ENCODE data around the gene IDI1. TPM values are rescaled to one million over a fixed set of nuclear protein-coding genes. Genes with fewer than 3 reads are reported as not detected.

Gene IDI1
- total RNA-seq, 2 experiments from 2014 or later = 44.6 to 47.1 TPM

- Mint-ChIP-seq H3K27ac (peak overlapping the region; percentile 96), H3K27me3 (no peaks in the 10 kb centered on the region), H3K9me3 (no peaks in the 10 kb centered on the region), H3K4me3 (peak overlapping the region; percentile 99), H3K36me3 (ENCODE audit: low read depth) (peaks cover 56% of the 10 kb centered on the region), H3K4me1 (peaks cover 82% of the 10 kb centered on the region)
- POLR2A ChIA-PET = interaction anchor here (1.0 kb wide), 1 partner anchor 9 kb away, joined by 3 read pairs; the partner anchor contains the start of gene IDI1
- CTCF ChIA-PET = no interaction called here
- no peak for DNase-seq
These were observed 9.1 kb upstream of the IDI1 start for GRCh38 chr10:1058017-1058416.

DNA sequence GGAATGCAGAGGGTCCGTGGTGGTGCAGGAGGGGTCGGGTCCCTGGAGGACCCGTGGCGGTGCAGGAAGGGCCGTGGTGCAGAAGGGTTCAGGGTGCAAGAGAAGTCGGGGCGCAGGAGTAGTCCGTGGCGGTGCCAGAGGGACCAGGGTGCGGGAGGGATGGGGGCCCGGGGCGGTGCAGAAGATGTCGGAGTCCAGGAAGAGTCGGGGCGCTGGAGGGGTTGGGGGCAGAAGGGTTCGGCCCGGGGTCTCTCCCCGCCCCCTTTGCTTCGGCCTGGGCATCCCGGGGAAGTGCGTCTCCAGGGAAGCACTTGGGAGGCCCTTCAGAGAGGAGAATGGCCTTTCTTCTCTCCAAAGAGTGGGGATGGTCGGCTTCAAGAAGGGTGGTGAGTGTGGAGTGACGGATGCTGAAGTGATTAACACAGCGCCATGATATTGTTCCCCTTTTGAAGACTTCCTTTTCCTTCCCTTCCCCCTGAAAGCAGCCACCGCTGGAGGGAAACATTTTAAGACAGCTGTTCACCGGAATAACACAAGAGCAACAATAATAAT, 8.3 kb upstream of the IDI1 start:
- Mint-ChIP-seq H3K36me3 (ENCODE audit: low read depth) (peaks cover 61% of the 10 kb centered on the region), H3K9me3 (no peaks in the 10 kb centered on the region), H3K27me3 (no peaks in the 10 kb centered on the region), H3K4me3 (peak overlapping the region; percentile 99), H3K27ac (peak overlapping the region; percentile 96), H3K4me1 (peaks cover 81% of the 10 kb centered on the region)
- ChIA-PET POLR2A (interaction anchor here (1.0 kb wide), 1 partner anchor 8 kb away, joined by 3 read pairs; the partner anchor contains the start of gene IDI1), CTCF (no interaction called here)
- no peak for DNase-seq

DNA sequence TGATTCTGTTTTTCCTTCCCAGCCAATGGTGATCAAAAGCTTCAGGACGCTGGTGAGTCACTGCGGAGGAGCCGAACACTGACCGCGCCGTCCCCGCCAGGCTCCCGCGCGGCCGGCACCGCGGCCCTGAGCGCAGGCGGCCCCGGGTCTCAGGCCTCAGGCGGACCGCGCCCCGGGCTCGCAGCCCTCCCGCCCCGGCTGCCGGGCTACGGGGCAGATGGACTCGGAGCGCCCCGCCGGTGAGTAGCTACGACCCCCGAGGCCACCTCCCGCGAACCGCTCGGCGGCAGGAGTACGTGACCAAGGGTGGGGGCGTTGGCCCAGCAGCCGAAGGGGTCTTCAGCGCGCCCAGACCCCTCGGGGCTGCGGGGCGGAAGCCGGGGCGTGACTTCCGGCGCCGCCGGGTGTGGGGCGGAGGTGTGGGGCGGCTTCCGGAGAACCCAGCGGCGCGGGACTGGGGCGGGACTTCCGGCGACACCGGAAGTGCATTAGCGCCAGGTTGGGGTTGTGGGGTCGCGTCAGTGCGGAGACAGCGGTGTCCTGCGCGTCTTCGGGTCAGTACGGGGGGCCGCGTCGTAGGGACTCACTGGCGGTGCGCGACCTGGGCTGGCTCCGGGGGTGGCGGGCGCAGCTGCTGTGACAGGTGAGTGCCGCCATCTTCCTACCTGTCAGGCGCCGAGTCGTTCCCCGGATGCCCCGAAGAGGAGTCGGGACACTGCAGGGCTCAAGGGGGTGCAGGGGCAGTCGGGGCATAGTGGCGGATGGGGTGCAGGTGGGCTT, 7.6 kb upstream of the IDI1 start, which contains the start of gene WDR37:
Gene WDR37 (plus strand): TSS at position 60 of the 780 bp plus-strand sequence. CDS start 15,771 bp downstream, outside the sequence.
- ChIA-PET CTCF (interaction anchor here (1.2 to 1.4 kb wide), 2 partner anchors 53 to 125 kb away, joined by 3 read pairs; partner anchors contain the start of gene LARP4B), POLR2A (no interaction called here)
- peaks cover 62% of the 10 kb centered on the region for H3K36me3 Mint-ChIP-seq (ENCODE audit: low read depth)
- H3K27me3 Mint-ChIP-seq = no peaks in the 10 kb centered on the region
- no peaks in the 10 kb centered on the region for H3K9me3 Mint-ChIP-seq
- H3K4me3 Mint-ChIP-seq = peak within 1 kb of the TSS; percentile 99
- peaks cover 80% of the 10 kb centered on the region for H3K4me1 Mint-ChIP-seq
- peak within 1 kb of the TSS; percentile 96 for H3K27ac Mint-ChIP-seq
- peak; percentile 86 for DNase-seq

DNA sequence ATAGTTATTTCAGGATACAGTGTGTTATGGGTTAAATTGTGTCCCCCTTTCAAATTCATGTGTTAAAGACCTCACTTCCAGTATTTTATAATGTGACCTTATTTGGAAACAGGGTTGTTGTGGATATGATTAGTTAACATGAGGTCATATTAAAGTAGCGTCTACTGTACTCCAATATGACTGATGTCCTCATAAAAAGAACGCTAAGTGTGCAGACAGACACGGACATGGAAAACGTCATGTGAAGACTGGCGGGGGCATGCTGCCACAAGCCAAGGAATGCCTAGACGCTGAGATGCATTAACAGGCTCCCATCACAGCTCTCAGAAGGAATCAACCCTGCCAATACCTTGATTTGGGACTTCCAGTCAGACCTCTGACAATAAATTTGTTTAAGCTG, 5.8 kb upstream of the IDI1 start:
- Mint-ChIP-seq H3K4me1 (peaks cover 76% of the 10 kb centered on the region), H3K27me3 (no peaks in the 10 kb centered on the region), H3K27ac (peak overlapping the region; percentile 11), H3K36me3 (ENCODE audit: low read depth) (peaks cover 52% of the 10 kb centered on the region), H3K9me3 (no peaks in the 10 kb centered on the region), H3K4me3 (peak overlapping the region; percentile 92)
- DNase-seq = no peak
- ChIA-PET POLR2A (no interaction called here), CTCF (no interaction called here)

DNA sequence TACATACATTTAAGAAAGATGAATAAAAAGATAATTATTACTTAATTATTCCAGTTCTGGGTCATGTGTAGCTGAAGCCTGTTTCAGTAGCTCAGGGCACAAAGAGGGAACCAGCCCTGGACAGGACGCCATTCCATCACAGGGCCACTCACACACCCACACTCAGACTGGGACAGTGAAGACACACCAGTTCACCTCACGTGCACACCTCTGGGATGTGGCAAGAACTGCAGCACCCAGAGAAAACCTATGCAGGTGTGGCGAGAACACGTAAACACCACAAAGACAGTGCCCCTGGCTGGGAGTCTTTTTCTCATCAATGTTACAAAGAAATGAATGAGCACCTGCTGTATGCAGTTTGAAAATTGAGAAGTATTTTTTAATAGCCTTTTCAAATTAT, 1.6 kb upstream of the IDI1 start:
- no peaks in the 10 kb centered on the region for H3K27me3 Mint-ChIP-seq
- H3K4me3 Mint-ChIP-seq = peak overlapping the region; percentile 92
- no peaks in the 10 kb centered on the region for H3K9me3 Mint-ChIP-seq
- CTCF ChIA-PET = interaction anchor here (1.6 kb wide), 1 partner anchor 58 kb away, joined by 3 read pairs; no protein-coding TSS in a partner anchor
- H3K36me3 Mint-ChIP-seq (ENCODE audit: low read depth) = peaks cover 41% of the 10 kb centered on the region
- peaks cover 65% of the 10 kb centered on the region for H3K4me1 Mint-ChIP-seq
- DNase-seq = peak; percentile 63
- POLR2A ChIA-PET = interaction anchor here (0.6 kb wide), 1 partner anchor 117 kb away, joined by 6 read pairs; no protein-coding TSS in a partner anchor
- peak overlapping the region; percentile 79 for H3K27ac Mint-ChIP-seq

DNA sequence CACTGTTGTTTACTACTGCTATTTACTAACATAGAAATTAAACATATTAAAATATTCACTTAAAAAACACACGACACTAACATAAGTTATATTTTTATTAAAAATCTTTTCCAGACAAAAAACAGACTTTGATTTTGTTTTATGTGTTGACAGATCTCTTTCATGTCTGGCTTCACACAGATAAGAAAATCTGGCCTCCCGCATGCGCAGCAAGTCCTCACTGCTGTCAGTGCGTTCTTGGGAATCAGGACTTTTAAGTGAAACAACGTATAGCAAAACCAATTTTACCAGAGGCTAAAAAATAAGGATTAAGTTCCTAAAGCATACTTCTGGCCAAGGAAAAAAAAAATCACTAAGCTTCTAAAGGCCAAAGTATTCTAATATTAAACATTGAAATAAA, 1.2 kb upstream of the IDI1 start:
- peak overlapping the region; percentile 98 for H3K27ac Mint-ChIP-seq
- no peaks in the 10 kb centered on the region for H3K9me3 Mint-ChIP-seq
- CTCF ChIA-PET = interaction anchor here (1.0 to 1.6 kb wide), 2 partner anchors 57 to 61 kb away, joined by 3 read pairs; partner anchors contain the start of gene GTPBP4
- H3K4me1 Mint-ChIP-seq = peaks cover 65% of the 10 kb centered on the region
- peak overlapping the region; percentile 92 for H3K4me3 Mint-ChIP-seq
- DNase-seq = peak; percentile 41
- peaks cover 45% of the 10 kb centered on the region for H3K36me3 Mint-ChIP-seq (ENCODE audit: low read depth)
- no peaks in the 10 kb centered on the region for H3K27me3 Mint-ChIP-seq
- POLR2A ChIA-PET = interaction anchor here (0.6 kb wide), 1 partner anchor 116 kb away, joined by 6 read pairs; no protein-coding TSS in a partner anchor

DNA sequence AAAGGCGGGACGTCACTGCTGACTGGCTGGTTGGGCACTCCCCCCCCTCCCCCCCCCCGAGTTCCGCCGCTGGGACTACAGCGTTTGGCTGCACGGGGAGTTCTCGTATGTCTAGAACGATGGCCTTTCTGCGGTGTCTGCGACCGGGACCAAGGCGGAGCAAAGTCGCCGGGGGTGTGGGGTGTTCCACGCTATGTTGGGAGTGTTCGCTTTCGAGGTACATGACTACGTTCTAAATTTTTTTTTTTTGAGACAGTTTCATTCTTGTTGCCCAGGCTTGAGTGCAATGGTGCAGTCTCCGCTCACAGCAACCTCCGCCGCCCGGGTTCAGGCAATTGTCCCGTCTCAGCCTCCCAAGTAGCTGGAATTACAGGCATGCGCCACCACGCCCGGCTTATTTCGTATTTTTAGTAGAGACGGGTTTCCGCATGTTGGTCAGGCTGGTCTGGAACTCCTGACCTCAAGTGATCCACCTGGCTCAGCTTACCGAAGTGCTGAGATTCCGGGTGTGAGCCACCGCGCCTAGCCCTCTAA, 573 bp upstream of the IDI1 start:
- ChIA-PET POLR2A (interaction anchor here (0.7 to 1.0 kb wide), 3 partner anchors 8 to 63 kb away, joined by 3 read pairs; no protein-coding TSS in a partner anchor), CTCF (interaction anchor here (0.9 to 1.6 kb wide), 3 partner anchors 19 to 61 kb away, joined by 3 read pairs; partner anchors contain the start of gene GTPBP4)
- Mint-ChIP-seq H3K36me3 (ENCODE audit: low read depth) (peaks cover 44% of the 10 kb centered on the region), H3K27ac (peak overlapping the region; percentile 98), H3K4me3 (peak overlapping the region; percentile 92), H3K9me3 (no peaks in the 10 kb centered on the region), H3K4me1 (peaks cover 65% of the 10 kb centered on the region), H3K27me3 (no peaks in the 10 kb centered on the region)
- DNase-seq = no peak

DNA sequence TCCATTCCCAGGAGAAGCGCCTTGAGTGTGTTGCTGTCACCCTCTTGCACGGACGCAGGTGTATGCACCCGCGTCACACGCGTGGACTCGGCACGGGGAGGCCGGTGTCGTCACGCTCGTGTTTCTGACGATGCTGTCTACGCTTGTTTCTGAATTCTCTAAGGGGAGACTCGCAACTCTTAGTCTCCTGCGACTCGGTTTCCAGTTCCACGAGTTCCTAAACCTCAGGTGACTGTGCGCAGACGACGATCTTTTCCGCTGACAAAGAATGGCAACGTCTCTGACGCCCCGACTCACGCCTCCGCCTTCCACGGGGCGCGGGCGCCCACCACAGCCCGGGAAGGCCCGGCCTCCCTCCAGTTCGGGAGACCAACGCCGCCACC, 579 bp downstream of the IDI1 start:
- Mint-ChIP-seq H3K27ac (peak overlapping the region; percentile 98), H3K9me3 (no peaks in the 10 kb centered on the region), H3K27me3 (no peaks in the 10 kb centered on the region), H3K4me1 (peaks cover 65% of the 10 kb centered on the region), H3K4me3 (peak overlapping the region; percentile 92), H3K36me3 (ENCODE audit: low read depth) (peaks cover 40% of the 10 kb centered on the region)
- ChIA-PET CTCF (no interaction called here), POLR2A (interaction anchor here (0.6 kb wide), 1 partner anchor 61 kb away, joined by 4 read pairs; no protein-coding TSS in a partner anchor)
- DNase-seq = peak; percentile 56

DNA sequence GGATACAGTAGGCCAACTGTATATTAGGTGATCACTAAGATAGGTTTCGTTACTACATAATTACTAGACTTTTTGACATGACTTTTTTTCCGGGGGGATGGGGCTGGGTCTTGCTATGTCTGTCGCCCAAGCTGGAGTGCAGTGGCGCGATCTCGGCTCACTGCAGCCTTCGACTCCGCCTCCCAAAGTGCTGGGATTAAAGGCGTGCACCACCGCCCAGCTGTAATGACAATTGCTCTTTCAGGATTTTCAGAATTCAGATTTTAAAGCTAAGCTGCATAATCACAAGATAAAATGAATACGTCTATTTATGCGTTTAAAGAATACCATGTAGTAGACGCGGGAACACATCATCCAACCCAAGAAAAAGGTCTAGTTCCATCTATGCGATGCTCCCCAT, 982 bp downstream of the IDI1 start:
- ChIA-PET CTCF (no interaction called here), POLR2A (interaction anchor here (0.6 kb wide), 1 partner anchor 61 kb away, joined by 4 read pairs; no protein-coding TSS in a partner anchor)
- Mint-ChIP-seq H3K27me3 (no peaks in the 10 kb centered on the region), H3K27ac (peak overlapping the region; percentile 98), H3K4me3 (peak overlapping the region; percentile 92), H3K4me1 (peaks cover 67% of the 10 kb centered on the region), H3K36me3 (ENCODE audit: low read depth) (peaks cover 40% of the 10 kb centered on the region), H3K9me3 (no peaks in the 10 kb centered on the region)
- peak; percentile 29 for DNase-seq

DNA sequence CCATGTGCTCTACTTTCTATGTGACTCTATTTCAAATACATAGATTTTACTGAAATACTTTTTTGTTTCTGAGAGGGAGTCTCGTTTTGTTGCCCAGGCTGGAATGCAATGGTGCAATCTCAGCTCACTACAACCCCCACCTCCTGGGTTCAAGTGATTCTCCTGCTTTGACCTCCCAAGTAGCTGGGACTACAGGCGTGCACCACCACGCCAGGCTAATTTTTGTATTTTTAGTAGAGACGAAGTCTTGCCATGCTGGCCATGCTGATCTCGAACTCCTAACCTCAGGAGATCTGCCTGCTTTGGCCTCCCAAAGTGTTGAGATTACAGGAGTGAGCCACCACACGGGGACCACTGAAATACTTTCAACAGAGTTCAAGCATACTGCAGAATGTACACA, 3.5 kb downstream of the IDI1 start:
- Mint-ChIP-seq H3K4me3 (peak overlapping the region; percentile 73), H3K27me3 (no peaks in the 10 kb centered on the region), H3K4me1 (peaks cover 51% of the 10 kb centered on the region), H3K27ac (peak overlapping the region; percentile 93), H3K36me3 (ENCODE audit: low read depth) (peaks cover 38% of the 10 kb centered on the region), H3K9me3 (no peaks in the 10 kb centered on the region)
- ChIA-PET POLR2A (no interaction called here), CTCF (interaction anchor here (0.6 to 0.9 kb wide), 3 partner anchors 62 to 270 kb away, joined by 3 read pairs; no protein-coding TSS in a partner anchor)
- no peak for DNase-seq

GRCh38 chr10:1044964-1045363, 4.0 kb downstream of the IDI1 start:
- Mint-ChIP-seq H3K9me3 (no peaks in the 10 kb centered on the region), H3K27ac (peak overlapping the region; percentile 93), H3K4me3 (peak overlapping the region; percentile 73), H3K36me3 (ENCODE audit: low read depth) (peaks cover 43% of the 10 kb centered on the region), H3K4me1 (peaks cover 50% of the 10 kb centered on the region), H3K27me3 (no peaks in the 10 kb centered on the region)
- CTCF ChIA-PET = interaction anchor here (0.6 to 1.3 kb wide), 5 partner anchors 28 to 271 kb away, joined by 3 read pairs; no protein-coding TSS in a partner anchor
- DNase-seq = no peak
- POLR2A ChIA-PET = no interaction called here

GRCh38 chr10:1044146-1044545, 4.8 kb downstream of the IDI1 start:
- POLR2A ChIA-PET = no interaction called here
- Mint-ChIP-seq H3K4me1 (peaks cover 50% of the 10 kb centered on the region), H3K27me3 (no peaks in the 10 kb centered on the region), H3K36me3 (ENCODE audit: low read depth) (peaks cover 43% of the 10 kb centered on the region), H3K9me3 (no peaks in the 10 kb centered on the region), H3K4me3 (peak overlapping the region; percentile 73), H3K27ac (peak overlapping the region; percentile 93)
- CTCF ChIA-PET = interaction anchor here (1.0 to 1.3 kb wide), 2 partner anchors 27 to 86 kb away, joined by 3 read pairs; no protein-coding TSS in a partner anchor
- DNase-seq = no peak
